H9 (cell line): ENCODE measurements around the gene SPSB3. TPM values are rescaled to one million over a fixed set of nuclear protein-coding genes. Genes with fewer than 3 reads are reported as not detected.

Experiments used
- DNase-seq: peaks from one replicate; pipeline ENCODE4 v3.0.0-alpha.2; 2017
- H2AFZ ChIP-seq: one replicate; pipeline ENCODE4 v1.6.1; 2013; ENCODE audit warnings: mild to moderate bottlenecking, low read length, control low read depth, moderate library complexity
- H2AK5ac ChIP-seq: 2 replicates; pipeline ENCODE4 v1.6.1; 2013; ENCODE audit warnings: low read length, control low read depth, mixed read lengths; ENCODE audit not compliant: insufficient read length
- H2BK120ac ChIP-seq: one replicate; pipeline ENCODE4 v1.6.1; 2013; ENCODE audit warnings: low read depth, mild to moderate bottlenecking, low read length, control low read depth, inconsistent platforms; ENCODE audit not compliant: poor library complexity, severe bottlenecking
- H2BK12ac ChIP-seq: 2 replicates; pipeline ENCODE4 v1.6.1; 2013; ENCODE audit warnings: low read length, control low read depth, mixed read lengths, low read depth; ENCODE audit not compliant: insufficient read length
- H2BK15ac ChIP-seq: 2 replicates; pipeline ENCODE4 v1.6.1; 2013; ENCODE audit warnings: low read depth, low read length, control low read depth
- H2BK20ac ChIP-seq: one replicate; pipeline ENCODE4 v1.6.1; 2013; ENCODE audit warnings: low read depth, mild to moderate bottlenecking, low read length, control low read depth, inconsistent platforms; ENCODE audit not compliant: poor library complexity, severe bottlenecking
- H2BK5ac ChIP-seq: 2 replicates; pipeline ENCODE4 v1.6.1; 2013; ENCODE audit warnings: low read length, control low read depth, mixed read lengths; ENCODE audit not compliant: insufficient read length
- H3K14ac ChIP-seq: 2 replicates; pipeline ENCODE4 v1.6.1; 2013; ENCODE audit warnings: low read length, control low read depth; ENCODE audit not compliant: insufficient read depth
- H3K18ac ChIP-seq: 2 replicates; pipeline ENCODE4 v1.6.1; 2013; ENCODE audit warnings: low read depth, mild to moderate bottlenecking, mixed read lengths, low read length, control low read depth; ENCODE audit not compliant: insufficient read length
- H3K23ac ChIP-seq: 2 replicates; pipeline ENCODE4 v1.6.1; 2013; ENCODE audit warnings: low read length, control low read depth, mixed read lengths, low read depth; ENCODE audit not compliant: insufficient read length
- H3K23me2 ChIP-seq: 2 replicates; pipeline ENCODE4 v1.6.1; 2013; ENCODE audit warnings: low read depth, mild to moderate bottlenecking, mixed read lengths, low read length, control low read depth; ENCODE audit not compliant: insufficient read length, poor library complexity, severe bottlenecking
- H3K27ac ChIP-seq: 2 replicates; pipeline ENCODE4 v1.5.1; 2013; ENCODE audit warnings: low read length, control low read depth, mixed read lengths, low read depth; ENCODE audit not compliant: insufficient read length
- H3K27me3 ChIP-seq: 2 replicates; pipeline ENCODE4 v1.6.1; 2013; ENCODE audit warnings: low read length, control low read depth, inconsistent platforms; ENCODE audit not compliant: insufficient read depth
- H3K4ac ChIP-seq: 2 replicates; pipeline ENCODE4 v1.6.1; 2013; ENCODE audit warnings: low read depth, mild to moderate bottlenecking, control low read depth, inconsistent platforms, low read length, moderate library complexity
- H3K4me1 ChIP-seq: 2 replicates; pipeline ENCODE4 v1.6.1; 2013; ENCODE audit warnings: low read length, control low read depth, inconsistent platforms; ENCODE audit not compliant: insufficient read depth
- H3K4me2 ChIP-seq: 2 replicates; pipeline ENCODE4 v1.6.1; 2013; ENCODE audit warnings: low read length, control low read depth, mixed read lengths; ENCODE audit not compliant: insufficient read length, insufficient read depth
- H3K56ac ChIP-seq: 2 replicates; pipeline ENCODE4 v1.6.1; 2013; ENCODE audit warnings: low read depth, mild to moderate bottlenecking, mixed read lengths, low read length, control low read depth; ENCODE audit not compliant: insufficient read length
- H3K79me1 ChIP-seq: 2 replicates; pipeline ENCODE4 v1.6.1; 2013; ENCODE audit warnings: low read depth, mild to moderate bottlenecking, moderate library complexity, low read length, control low read depth, inconsistent platforms; ENCODE audit not compliant: insufficient read depth, poor library complexity, severe bottlenecking
- H3K79me2 ChIP-seq: 2 replicates; pipeline ENCODE4 v1.6.1; 2013; ENCODE audit warnings: low read length, control low read depth, inconsistent platforms; ENCODE audit not compliant: insufficient read depth
- H3K9ac ChIP-seq: 2 replicates; pipeline ENCODE4 v1.6.1; 2013; ENCODE audit warnings: low read length, control low read depth, mixed read lengths; ENCODE audit not compliant: insufficient read length; ENCODE audit errors: extremely low read depth
- H3K9me3 ChIP-seq: one replicate; pipeline ENCODE4 v1.6.1; 2013; ENCODE audit warnings: low read depth, low read length, inconsistent platforms; ENCODE audit not compliant: control insufficient read depth
- H3T11ph ChIP-seq: one replicate; pipeline ENCODE4 v1.6.1; 2013; ENCODE audit warnings: mild to moderate bottlenecking, low read length, control low read depth, inconsistent platforms
- H4K20me1 ChIP-seq: one replicate; pipeline ENCODE4 v1.6.1; 2013; ENCODE audit not compliant: control insufficient read depth, insufficient read length, insufficient read depth
- H4K5ac ChIP-seq: 2 replicates; pipeline ENCODE4 v1.6.1; 2013; ENCODE audit warnings: low read depth, mild to moderate bottlenecking, mixed read lengths, low read length, control low read depth; ENCODE audit not compliant: insufficient read length
- H4K8ac ChIP-seq: replicated peaks from 2 replicates; pipeline ENCODE4 v1.6.1; 2013; ENCODE audit warnings: low read length, control low read depth, mixed read lengths, low read depth; ENCODE audit not compliant: insufficient read length
- H4K91ac ChIP-seq: 2 replicates; pipeline ENCODE4 v1.6.1; 2013; ENCODE audit warnings: low read depth, mild to moderate bottlenecking, moderate library complexity, mixed read lengths, low read length, control low read depth; ENCODE audit not compliant: insufficient read length
- H3K27ac Mint-ChIP-seq, 3 experiments: 2 replicates in 2 of 3; 3 replicates in 1 of 3; pipeline ENCODE4 v1.8.0; 2020 to 2021; ENCODE audit warnings: mixed read lengths in 3 of 3, mild to moderate bottlenecking in 1 of 3, moderate library complexity in 1 of 3
- H3K27me3 Mint-ChIP-seq: 2 replicates; pipeline ENCODE4 v1.8.0; 2021; ENCODE audit warnings: low read depth, mild to moderate bottlenecking, moderate library complexity, mixed read lengths
- H3K36me3 Mint-ChIP-seq, 3 experiments: 2 replicates in 2 of 3; 3 replicates in 1 of 3; pipeline ENCODE4 v1.8.0; 2020 to 2021; ENCODE audit warnings: low read depth in 3 of 3, mixed read lengths in 3 of 3; ENCODE audit not compliant: insufficient read depth in 1 of 3
- H3K4me1 Mint-ChIP-seq, 2 experiments: 2 replicates each; pipeline ENCODE4 v1.8.0; 2020; ENCODE audit warnings: mixed read lengths in 2 of 2
- H3K4me3 Mint-ChIP-seq, 2 experiments: 2 replicates in 1 of 2; 3 replicates in 1 of 2; pipeline ENCODE4 v1.8.0; 2020 to 2021; ENCODE audit warnings: mild to moderate bottlenecking in 2 of 2, mixed read lengths in 2 of 2, moderate library complexity in 1 of 2
- H3K9me3 Mint-ChIP-seq, 2 experiments: 2 replicates in 1 of 2; 3 replicates in 1 of 2; pipeline ENCODE4 v1.8.0; 2020; ENCODE audit warnings: mild to moderate bottlenecking in 2 of 2, mixed read lengths in 2 of 2, moderate library complexity in 1 of 2
- WGBS: extraction: QIAGEN DNeasy Blood & Tissue Kit; methylation state at CpG from one replicate; pipeline ENCODE4 v1.1.7; 2013; ENCODE audit warnings: missing lambda C conversion rate, low lambda C conversion rate, mixed read lengths; ENCODE audit not compliant: insufficient read length; ENCODE audit errors: extremely low coverage; 5-methylcytosine and 5-hydroxymethylcytosine counted together
- total RNA-seq: library from RNA; stranded (reverse); gene quantifications from 2 replicates; pipeline ENCODE4 v1.2.1, GENCODE V29; 2021
- TF ChIP-seq, protein P1 (sequence below): fragments of 200-600 bp; sonication (generic); conservative IDR thresholded peaks from 3 replicates; pipeline ENCODE4 v1.8.0; 2021; ENCODE audit warnings: antibody characterized with exemption, mild to moderate bottlenecking

Gene SPSB3
- total RNA-seq, 1 experiment from 2014 or later, result 19.9 TPM

DNA sequence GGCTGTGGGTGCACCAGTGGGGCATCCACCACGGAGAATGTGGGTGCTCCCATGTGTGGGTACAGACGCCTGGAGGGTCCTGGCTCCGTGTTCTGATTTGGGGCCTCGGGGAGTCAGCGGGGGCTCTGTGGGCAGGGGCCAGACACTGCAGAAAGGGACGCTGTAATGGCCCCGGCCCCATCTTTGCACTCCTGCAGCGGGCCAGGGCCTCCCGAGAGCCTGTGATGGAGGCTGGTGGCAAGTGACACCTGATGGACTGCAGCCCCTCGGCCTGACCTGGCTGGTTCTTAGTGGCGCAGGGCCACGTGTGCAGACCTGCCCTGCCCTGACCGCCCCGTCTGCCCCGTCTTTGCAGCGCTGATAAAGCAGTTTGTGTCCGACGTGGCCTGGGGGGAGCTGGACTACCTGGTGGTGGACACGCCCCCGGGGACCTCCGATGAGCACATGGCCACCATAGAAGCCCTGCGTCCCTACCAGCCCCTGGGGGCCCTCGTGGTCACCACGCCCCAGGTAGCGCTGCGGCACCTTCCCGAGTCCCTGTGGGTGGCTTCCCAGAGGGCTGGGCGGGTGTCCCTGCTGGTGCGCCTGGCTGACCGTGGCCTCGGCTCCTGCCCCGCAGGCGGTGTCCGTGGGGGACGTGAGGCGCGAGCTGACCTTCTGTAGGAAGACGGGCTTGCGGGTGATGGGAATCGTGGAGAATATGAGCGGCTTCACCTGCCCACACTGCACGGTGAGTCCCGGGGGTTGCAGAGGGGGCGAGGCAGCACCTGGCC is 5.1 kb upstream of the SPSB3 start:
- TF ChIP-seq, protein P1, sequence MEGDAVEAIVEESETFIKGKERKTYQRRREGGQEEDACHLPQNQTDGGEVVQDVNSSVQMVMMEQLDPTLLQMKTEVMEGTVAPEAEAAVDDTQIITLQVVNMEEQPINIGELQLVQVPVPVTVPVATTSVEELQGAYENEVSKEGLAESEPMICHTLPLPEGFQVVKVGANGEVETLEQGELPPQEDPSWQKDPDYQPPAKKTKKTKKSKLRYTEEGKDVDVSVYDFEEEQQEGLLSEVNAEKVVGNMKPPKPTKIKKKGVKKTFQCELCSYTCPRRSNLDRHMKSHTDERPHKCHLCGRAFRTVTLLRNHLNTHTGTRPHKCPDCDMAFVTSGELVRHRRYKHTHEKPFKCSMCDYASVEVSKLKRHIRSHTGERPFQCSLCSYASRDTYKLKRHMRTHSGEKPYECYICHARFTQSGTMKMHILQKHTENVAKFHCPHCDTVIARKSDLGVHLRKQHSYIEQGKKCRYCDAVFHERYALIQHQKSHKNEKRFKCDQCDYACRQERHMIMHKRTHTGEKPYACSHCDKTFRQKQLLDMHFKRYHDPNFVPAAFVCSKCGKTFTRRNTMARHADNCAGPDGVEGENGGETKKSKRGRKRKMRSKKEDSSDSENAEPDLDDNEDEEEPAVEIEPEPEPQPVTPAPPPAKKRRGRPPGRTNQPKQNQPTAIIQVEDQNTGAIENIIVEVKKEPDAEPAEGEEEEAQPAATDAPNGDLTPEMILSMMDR, result no peak
- no peaks in the 10 kb centered on the region for H3K9me3 ChIP-seq
- H3K18ac ChIP-seq, result no peak overlapping the region
- no peaks in the 10 kb centered on the region for H4K20me1 ChIP-seq
- no CpG with 5 or more reads among the region's 44 CpGs for whole genome bisulfite sequencing
- H3K4me1 ChIP-seq, result no peaks in the 10 kb centered on the region; the same call in 1 of the 2 replicates
- no peak overlapping the region for H3K56ac ChIP-seq
- no peak overlapping the region for H3K4ac ChIP-seq
- H3K27me3 ChIP-seq, result no peaks in the 10 kb centered on the region
- H2AK5ac ChIP-seq, result no peak overlapping the region
- H3K14ac ChIP-seq, result no peak overlapping the region
- no peak overlapping the region for H4K91ac ChIP-seq
- no peak overlapping the region for H3K4me2 ChIP-seq
- no peak overlapping the region for H2AFZ ChIP-seq
- peaks cover 5% of the 10 kb centered on the region for H3K79me1 ChIP-seq
- no peak overlapping the region for H3K9ac ChIP-seq
- no peaks in the 10 kb centered on the region for H3K9me3 Mint-ChIP-seq
- H4K5ac ChIP-seq, result no peak overlapping the region
- H3K4me1 Mint-ChIP-seq, result peaks cover 0 to 6% of the 10 kb centered on the region in 2 experiments; a peak in 1 of 4 replicates
- no peak overlapping the region for H4K8ac ChIP-seq
- no peak overlapping the region for H3K4me3 Mint-ChIP-seq
- H3K36me3 Mint-ChIP-seq, result peaks cover 5 to 17% (median 15%) of the 10 kb centered on the region in 3 experiments; a peak in 6 of 7 replicates
- H3K79me2 ChIP-seq, result peaks cover 8% of the 10 kb centered on the region; the same call in 1 of the 2 replicates
- H3K23ac ChIP-seq, result no peak overlapping the region
- no peak for DNase-seq
- H2BK12ac ChIP-seq, result no peak overlapping the region
- H3K23me2 ChIP-seq, result no peaks in the 10 kb centered on the region
- no peak overlapping the region for H2BK20ac ChIP-seq
- H2BK15ac ChIP-seq, result no peak overlapping the region
- no peak overlapping the region for H2BK120ac ChIP-seq
- no peak overlapping the region for H2BK5ac ChIP-seq
- no peak overlapping the region for H3K27ac ChIP-seq
- H3K27me3 Mint-ChIP-seq, result no peaks in the 10 kb centered on the region
- H3K27ac Mint-ChIP-seq, result no peak overlapping the region
- no peak overlapping the region for H3T11ph ChIP-seq
